ENCODE data around the gene MIF. TPM values are rescaled to one million over a fixed set of nuclear protein-coding genes. Genes with fewer than 3 reads are reported as not detected.
A peak's percentile ranks its signal among the peaks of the same experiment; 100 is the strongest.

The MIF gene
- total RNA-seq, 4 donors from 2014 or later = 410 to 807 (median 448) TPM

- Histone ChIP-seq H3K4me1 (peaks cover 17 to 52% (median 19%) of the 10 kb centered on the region in 3 donors), H3K27ac (peak overlapping the region; percentile 97 to 99 (median 98)), H3K9me3 (no peaks in the 10 kb centered on the region), H3K27me3 (no peaks in the 10 kb centered on the region), H3K4me3 (peak overlapping the region; percentile 73 to 94 (median 86)), H3K36me3 (peaks cover 17 to 30% (median 19%) of the 10 kb centered on the region in 3 donors)
- peak; percentile 14 for DNase-seq
- WGBS, 2 donors = 0 to 1% methylated on average over 9 to 26 of the region's 79 CpGs
- TF ChIP-seq POLR2A (IDR thresholded peaks at IDR 0.05) = no peak
- TF ChIP-seq CTCF (IDR thresholded peaks at IDR 0.05) = peak in 2 of 6 experiments; percentile 37 to 46
- intact Hi-C loops (cut with DNase I) = no loop called here
These were observed 771 bp downstream of the MIF start for GRCh38 chr22:23894710-23895598.

- intact Hi-C loops (cut with DNase I) = no loop called here
- Histone ChIP-seq H3K27ac (peak overlapping the region; percentile 97 to 99 (median 98)), H3K9me3 (no peaks in the 10 kb centered on the region), H3K36me3 (peaks cover 17 to 30% (median 19%) of the 10 kb centered on the region in 3 donors), H3K4me3 (peak overlapping the region; percentile 73 to 94 (median 86)), H3K4me1 (peaks cover 17 to 52% (median 19%) of the 10 kb centered on the region in 3 donors), H3K27me3 (no peaks in the 10 kb centered on the region)
- DNase-seq = no peak
- TF ChIP-seq POLR2A (IDR thresholded peaks at IDR 0.05) (no peak), CTCF (IDR thresholded peaks at IDR 0.05) (no peak)
- WGBS, 2 donors = 62 to 69% methylated on average over 9 to 15 of the region's 16 CpGs
These were observed 1.5 kb downstream of the MIF start for GRCh38 chr22:23895599-23896144.

GRCh38 chr22:23896166-23896522, 2.0 kb downstream of the MIF start:
- no peak for DNase-seq
- Histone ChIP-seq H3K4me3 (peak overlapping the region in 3 of 4 donors; percentile 84 to 94 (median 87)), H3K9me3 (no peaks in the 10 kb centered on the region), H3K4me1 (peaks cover 17 to 52% (median 19%) of the 10 kb centered on the region in 3 donors), H3K27ac (peak overlapping the region in 2 of 4 donors; percentile 97 to 99), H3K36me3 (peaks cover 17 to 30% (median 19%) of the 10 kb centered on the region in 3 donors), H3K27me3 (no peaks in the 10 kb centered on the region)
- WGBS, 2 donors = 83 to 90% methylated on average over 2 to 3 of the region's 5 CpGs
- no peak for TF ChIP-seq CTCF (IDR thresholded peaks at IDR 0.05)
- TF ChIP-seq POLR2A (IDR thresholded peaks at IDR 0.05) = no peak
- intact Hi-C loops (cut with DNase I) = no loop called here

GRCh38 chr22:23896523-23897186, 2.5 kb downstream of the MIF start:
- Histone ChIP-seq H3K27me3 (no peaks in the 10 kb centered on the region), H3K4me1 (peaks cover 17 to 52% (median 19%) of the 10 kb centered on the region in 3 donors), H3K9me3 (no peaks in the 10 kb centered on the region), H3K36me3 (peaks cover 17 to 30% (median 19%) of the 10 kb centered on the region in 3 donors), H3K27ac (no peak overlapping the region), H3K4me3 (no peak overlapping the region)
- intact Hi-C loops (cut with DNase I) = no loop called here
- TF ChIP-seq CTCF (IDR thresholded peaks at IDR 0.05) (no peak), POLR2A (IDR thresholded peaks at IDR 0.05) (no peak)
- 80 to 100% methylated on average over 1 of the region's 8 CpGs for WGBS, 2 donors
- DNase-seq = no peak
